Limb (tissue), 2 donors: Measurements from ENCODE around the gene TMEM120B.

Experiments used
- DNase-seq, 2 donors: peaks; one replicate each; pipeline ENCODE4 v3.0.0-alpha.2; 2016; ENCODE audit errors: extremely low spot score in 2 of 2

The TMEM120B gene

DNA sequence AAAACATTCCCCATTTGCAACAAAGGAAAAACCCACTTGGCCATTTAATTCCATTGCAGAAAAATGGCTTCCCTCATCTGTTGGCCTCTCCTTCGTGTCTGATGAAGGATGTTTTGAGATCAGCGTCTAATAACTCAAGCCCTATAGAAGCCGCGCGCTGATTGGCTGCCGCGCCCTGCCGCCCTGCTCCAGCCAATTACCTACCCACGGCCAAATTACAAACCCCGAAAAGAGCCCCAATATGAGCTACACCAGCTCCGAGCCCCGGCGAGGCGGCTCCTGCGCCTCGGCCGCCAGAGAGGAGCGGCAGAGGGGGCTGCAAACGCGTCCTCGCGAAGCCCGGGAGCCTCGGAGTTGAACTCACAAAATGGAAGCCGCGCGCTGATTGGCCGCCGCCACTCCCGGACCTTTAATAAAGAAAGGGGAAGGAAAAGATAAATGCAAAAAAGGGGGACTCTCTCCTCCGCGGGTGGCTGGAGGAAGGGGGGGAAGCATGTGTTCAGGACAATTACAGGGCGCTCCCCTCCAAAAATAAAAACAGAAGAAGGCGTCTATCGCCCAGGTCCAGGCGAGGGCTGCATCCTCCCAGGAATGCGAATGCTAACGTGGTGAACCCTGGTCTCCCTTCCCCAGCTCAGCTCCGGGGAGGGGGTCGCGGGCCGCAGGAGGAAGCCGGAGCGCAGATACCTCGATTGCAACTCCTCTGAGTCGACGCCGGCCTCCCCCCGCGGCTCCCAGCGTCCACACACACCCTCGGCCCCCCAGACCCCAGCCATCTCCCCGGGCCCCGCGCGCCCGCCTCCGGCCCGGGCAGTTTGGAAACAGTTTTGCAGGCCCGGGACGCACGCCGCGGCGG, 90.5 kb downstream of the TMEM120B start:
- peak; percentile 95 to 97 for DNase-seq

- DNase-seq, result peak in 1 of 2 donors; percentile 74
Measured at GRCh38 chr12:121803861-121804416, 91.4 kb downstream of the TMEM120B start, which contains the start of gene SETD1B. Gene SETD1B, plus strand, starts transcription at chr12:121804009. Its CDS starts 729 bp downstream, at chr12:121804738.

DNA sequence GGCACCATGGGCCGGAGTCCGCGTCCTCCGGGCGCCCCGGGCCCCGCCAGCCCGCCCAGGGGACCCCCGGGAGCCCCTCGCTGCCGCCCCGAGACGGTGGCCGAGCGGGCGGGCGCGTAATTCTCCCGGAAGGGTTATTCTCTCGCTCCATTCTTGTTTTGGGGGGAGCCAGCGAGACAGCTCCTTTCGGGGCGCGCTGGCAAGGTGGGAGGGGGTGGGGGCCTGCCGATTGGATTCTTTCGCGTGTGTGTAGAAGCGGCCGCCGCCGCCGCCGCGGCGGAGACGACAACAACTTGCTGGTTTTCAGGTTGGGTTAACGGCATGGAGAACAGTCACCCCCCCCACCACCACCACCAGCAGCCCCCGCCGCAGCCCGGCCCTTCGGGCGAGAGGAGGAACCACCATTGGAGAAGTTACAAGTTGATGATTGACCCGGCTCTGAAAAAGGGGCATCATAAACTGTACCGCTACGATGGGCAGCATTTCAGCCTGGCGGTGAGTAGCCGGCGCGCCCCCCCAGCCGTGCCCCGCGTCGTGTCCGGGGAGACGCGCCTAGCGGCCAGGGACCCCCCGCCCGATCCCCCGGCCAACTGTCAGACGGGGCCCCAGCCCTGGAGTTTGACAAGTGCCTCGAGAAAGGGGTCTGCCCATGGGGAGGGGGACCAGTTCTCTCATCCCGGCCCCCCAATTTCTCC, 92.0 kb downstream of the TMEM120B start:
- peak in 1 of 2 donors; percentile 70 for DNase-seq

GRCh38 chr12:121805171-121806008, 92.8 kb downstream of the TMEM120B start:
- peak in 1 of 2 donors; percentile 32 for DNase-seq

GRCh38 chr12:121806009-121806545, 93.5 kb downstream of the TMEM120B start:
- peak in 1 of 2 donors; percentile 40 for DNase-seq

GRCh38 chr12:121806546-121807423, 94.2 kb downstream of the TMEM120B start:
- DNase-seq, result peak in 1 of 2 donors; percentile 31

- DNase-seq, result no peak
Measured at GRCh38 chr12:121807642-121808347, 95.2 kb downstream of the TMEM120B start.

DNA sequence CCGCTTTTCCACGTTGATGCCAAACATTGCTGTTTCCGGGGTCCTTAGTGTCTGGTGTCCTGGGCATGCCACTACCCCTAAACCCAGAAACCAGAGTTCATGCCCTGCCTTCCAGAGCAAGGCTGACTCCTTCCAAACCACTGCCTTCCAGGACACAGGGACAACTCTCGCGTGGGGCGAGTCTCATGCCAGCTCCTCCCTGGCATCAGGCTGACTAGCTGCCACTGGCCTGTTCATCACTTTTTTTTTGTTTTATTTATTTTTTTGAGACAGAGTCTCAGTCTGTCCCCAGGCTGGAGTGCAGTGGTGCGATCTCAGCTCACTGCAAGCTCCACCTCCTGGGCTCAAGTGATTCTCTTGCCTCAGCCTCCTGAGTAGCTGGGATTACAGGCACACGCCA, 96.1 kb downstream of the TMEM120B start:
- DNase-seq, result no peak

DNA sequence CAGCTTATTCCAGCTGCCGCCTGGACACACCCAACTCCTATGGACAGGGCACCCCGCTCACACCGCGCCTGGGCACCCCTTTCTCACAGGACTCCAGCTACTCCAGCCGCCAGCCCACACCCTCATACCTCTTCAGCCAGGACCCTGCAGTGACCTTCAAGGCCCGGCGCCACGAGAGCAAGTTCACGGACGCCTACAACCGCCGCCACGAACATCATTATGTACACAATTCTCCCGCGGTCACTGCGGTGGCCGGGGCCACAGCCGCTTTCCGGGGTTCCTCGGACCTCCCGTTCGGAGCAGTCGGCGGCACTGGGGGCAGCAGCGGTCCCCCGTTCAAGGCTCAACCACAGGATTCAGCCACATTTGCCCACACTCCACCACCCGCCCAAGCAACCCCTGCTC, 97.2 kb downstream of the TMEM120B start:
- DNase-seq, result no peak

DNA sequence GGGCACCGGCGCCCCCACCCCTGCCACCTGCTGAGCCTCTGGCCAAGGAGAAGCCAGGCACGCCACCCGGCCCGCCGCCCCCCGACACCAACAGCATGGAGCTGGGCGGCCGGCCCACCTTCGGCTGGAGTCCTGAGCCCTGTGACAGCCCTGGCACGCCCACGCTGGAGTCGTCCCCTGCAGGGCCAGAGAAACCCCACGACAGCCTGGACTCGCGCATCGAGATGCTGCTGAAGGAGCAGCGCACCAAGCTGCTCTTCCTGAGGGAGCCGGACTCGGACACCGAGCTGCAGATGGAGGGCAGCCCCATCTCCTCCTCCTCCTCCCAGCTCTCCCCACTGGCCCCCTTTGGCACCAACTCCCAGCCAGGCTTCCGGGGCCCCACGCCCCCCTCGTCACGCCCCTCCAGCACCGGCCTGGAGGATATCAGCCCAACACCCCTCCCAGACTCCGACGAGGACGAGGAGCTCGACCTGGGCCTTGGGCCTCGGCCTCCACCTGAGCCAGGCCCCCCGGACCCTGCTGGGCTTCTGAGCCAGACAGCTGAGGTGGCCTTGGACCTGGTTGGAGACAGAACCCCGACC, 97.8 kb downstream of the TMEM120B start:
- DNase-seq, result peak in 1 of 2 donors; percentile 27

DNA sequence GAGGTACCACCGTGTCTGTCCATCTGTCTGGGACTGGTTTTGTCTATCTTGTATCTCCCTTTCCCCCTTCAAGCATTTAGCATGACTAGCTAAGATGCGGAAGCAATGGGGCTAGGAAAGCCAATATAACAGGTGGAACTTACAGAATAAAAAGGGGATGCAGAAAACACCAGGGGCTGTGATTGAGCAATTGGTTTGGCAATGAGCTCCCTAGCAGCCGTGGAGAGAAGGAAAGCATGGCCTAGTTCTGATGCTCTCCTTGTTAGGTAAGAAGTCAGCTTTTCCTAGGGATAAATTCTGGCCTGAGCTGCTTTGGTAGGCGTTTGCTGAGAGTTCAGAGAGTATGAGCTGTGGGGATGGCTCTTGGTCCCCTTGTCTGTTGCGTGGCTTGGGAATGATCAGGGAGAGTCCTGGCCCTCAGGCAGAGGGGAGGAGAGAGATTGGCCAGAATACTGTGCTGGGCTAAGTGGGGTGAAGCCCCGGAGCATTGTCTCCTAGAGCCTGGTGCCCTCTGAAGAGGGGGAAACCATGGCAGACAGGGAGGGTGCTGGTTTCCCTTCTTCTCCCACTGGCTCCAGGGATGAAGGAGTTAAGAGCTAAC, 98.4 kb downstream of the TMEM120B start:
- DNase-seq, result peak in 1 of 2 donors; percentile 28

- peak; percentile 82 to 89 for DNase-seq
Measured at GRCh38 chr12:121811434-121812319, 99.1 kb downstream of the TMEM120B start.

GRCh38 chr12:121812320-121812871, 99.8 kb downstream of the TMEM120B start:
- DNase-seq, result peak in 1 of 2 donors; percentile 81

DNA sequence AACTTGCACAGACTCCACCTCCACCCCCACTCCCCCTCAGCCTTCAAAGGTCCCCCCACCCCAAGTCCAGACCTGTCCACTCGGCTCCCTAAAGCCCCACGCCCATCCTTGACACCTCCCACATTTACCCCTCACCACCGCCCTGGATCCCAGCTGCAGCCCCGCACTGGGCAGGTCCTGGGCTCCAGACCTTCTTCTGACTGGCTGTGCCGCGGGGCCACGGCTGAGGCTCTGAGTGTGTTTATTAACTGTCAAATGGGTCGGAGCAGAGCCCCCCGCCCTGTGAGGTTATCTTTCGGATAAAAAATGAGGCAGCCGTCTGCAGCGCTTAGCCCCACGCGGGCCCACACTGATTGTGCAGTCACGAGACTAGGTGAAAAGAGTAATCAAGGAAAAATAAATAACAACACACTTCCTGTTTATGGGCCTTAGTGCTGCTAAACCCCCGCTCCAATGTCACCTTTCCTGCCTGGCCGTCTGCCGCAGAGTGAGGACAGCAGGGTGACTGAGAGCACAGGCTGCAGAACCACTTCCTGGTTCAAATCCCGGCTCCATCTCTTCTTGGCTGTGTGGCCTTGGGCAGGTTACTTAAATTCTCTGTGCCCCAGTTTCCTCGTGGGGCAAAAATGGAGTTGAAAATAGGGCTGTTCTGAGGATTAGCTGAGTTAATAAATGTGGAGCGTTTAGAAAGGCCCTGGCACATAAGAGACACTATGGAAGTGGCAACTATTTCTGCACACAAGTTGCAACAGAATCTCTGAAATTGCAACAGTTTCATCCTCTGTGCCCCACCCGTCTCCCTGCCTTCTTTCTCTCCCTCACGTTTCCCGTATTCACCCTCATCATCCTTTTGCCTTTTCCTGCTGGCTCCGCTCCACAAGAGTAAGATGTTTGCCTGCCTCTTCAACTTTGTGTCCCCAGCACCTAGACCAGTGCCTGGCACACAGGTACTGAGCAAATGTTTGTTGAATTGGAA, 100.7 kb downstream of the TMEM120B start:
- DNase-seq, result no peak

DNA sequence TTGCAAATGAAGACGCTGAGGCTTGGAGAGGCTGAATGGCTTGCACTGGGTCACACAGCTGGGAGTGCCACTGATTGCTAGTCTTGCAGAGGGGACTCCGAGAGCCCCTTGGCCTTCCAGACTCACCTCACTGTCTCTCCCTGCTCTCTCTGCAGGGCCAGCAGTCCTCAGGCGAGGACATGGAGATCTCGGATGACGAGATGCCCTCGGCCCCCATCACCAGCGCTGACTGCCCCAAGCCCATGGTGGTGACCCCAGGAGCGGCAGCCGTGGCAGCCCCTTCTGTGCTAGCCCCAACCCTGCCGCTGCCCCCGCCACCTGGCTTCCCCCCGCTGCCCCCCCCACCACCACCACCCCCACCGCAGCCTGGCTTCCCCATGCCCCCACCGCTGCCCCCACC, 101.4 kb downstream of the TMEM120B start:
- DNase-seq, result peak in 1 of 2 donors; percentile 27
